ENCODE data around the gene TAC4. TPM values are rescaled to one million over a fixed set of nuclear protein-coding genes. Genes with fewer than 3 reads are reported as not detected.

TAC4 gene
- total RNA-seq, 1 donor from 2014 or later = not detected

DNA sequence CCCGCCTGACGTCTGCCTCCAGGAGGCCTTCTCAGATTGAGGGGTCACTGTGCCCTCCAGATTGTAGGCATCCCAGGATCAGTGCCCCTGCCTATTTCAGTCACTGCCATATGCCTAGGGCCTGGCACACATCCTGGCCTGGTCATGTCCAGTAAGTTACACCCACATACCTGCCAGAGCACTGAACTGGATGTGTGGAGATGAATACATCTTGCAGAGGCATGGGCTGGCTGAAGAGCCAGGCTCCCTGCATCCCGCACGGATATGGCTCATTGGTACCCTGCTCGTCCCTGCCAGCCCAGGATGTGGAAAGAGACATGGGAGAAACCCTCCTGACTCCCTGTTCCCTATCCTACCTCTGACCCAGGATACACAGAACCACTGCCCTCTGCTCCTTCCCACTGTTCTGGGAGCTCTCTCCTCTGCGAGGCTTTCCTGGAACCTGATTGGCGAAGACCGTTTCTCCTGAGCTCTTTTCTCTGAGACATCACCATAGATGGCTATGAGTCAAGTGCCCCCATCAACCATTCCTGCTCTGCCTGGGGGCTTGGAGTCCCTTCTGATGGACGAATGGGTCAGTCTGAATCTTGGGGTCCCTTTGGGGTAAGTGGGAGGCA is 40.0 kb upstream of the TAC4 start:
- Mint-ChIP-seq H3K27ac (ENCODE audit: unreplicated experiment) (no peak overlapping the region), H3K4me3 (ENCODE audit: unreplicated experiment) (no peak overlapping the region), H3K36me3 (ENCODE audit: unreplicated experiment) (no peaks in the 10 kb centered on the region), H3K4me1 (ENCODE audit: low read depth, unreplicated experiment) (peaks cover 7% of the 10 kb centered on the region), H3K27me3 (ENCODE audit: unreplicated experiment) (peaks cover 11% of the 10 kb centered on the region), H3K9me3 (ENCODE audit: unreplicated experiment) (no peaks in the 10 kb centered on the region)
- TF ChIP-seq, protein P1, sequence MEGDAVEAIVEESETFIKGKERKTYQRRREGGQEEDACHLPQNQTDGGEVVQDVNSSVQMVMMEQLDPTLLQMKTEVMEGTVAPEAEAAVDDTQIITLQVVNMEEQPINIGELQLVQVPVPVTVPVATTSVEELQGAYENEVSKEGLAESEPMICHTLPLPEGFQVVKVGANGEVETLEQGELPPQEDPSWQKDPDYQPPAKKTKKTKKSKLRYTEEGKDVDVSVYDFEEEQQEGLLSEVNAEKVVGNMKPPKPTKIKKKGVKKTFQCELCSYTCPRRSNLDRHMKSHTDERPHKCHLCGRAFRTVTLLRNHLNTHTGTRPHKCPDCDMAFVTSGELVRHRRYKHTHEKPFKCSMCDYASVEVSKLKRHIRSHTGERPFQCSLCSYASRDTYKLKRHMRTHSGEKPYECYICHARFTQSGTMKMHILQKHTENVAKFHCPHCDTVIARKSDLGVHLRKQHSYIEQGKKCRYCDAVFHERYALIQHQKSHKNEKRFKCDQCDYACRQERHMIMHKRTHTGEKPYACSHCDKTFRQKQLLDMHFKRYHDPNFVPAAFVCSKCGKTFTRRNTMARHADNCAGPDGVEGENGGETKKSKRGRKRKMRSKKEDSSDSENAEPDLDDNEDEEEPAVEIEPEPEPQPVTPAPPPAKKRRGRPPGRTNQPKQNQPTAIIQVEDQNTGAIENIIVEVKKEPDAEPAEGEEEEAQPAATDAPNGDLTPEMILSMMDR (IDR thresholded peaks at IDR 0.05; ENCODE audit: partially characterized antibody, unreplicated experiment) = no peak
- no peak for DNase-seq

DNA sequence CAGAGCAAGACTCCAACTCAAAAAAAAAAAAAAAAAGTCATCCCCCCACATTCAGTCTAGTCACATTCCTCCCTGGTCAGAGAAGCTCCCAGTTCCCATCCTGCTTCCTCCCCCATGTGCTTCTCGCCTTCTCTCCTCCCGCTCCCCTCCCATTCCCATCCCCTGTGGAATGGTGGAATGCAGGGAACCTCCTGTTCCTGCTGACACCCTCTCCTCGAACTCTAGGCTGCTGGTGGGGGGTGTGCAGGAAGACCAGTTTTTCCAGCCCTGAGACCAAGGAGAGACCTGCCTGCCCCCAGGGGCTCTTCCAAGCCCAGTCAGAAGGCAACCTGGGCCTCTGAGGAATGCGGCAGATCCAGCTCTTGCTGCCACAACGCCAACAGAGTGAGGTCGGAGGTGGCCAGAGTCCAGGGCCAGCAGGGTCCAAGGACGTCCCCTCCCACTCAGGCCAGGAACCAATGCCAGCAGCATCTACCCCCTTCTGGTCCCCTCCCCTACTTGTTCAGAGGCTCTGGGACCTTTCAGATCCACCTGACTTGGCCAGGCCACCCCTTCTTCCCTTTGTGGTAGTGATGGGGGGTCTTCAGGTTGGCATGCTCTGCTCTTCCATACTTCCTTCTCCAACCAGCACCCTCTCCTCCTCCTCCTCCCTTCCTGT is 39.3 kb upstream of the TAC4 start:
- no peak overlapping the region for H3K4me3 Mint-ChIP-seq (ENCODE audit: unreplicated experiment)
- peaks cover 11% of the 10 kb centered on the region for H3K27me3 Mint-ChIP-seq (ENCODE audit: unreplicated experiment)
- H3K36me3 Mint-ChIP-seq (ENCODE audit: unreplicated experiment) = no peaks in the 10 kb centered on the region
- TF ChIP-seq, protein P1 (IDR thresholded peaks at IDR 0.05; ENCODE audit: partially characterized antibody, unreplicated experiment) = no peak
- H3K9me3 Mint-ChIP-seq (ENCODE audit: unreplicated experiment) = no peaks in the 10 kb centered on the region
- no peak for DNase-seq
- H3K4me1 Mint-ChIP-seq (ENCODE audit: low read depth, unreplicated experiment) = peaks cover 10% of the 10 kb centered on the region
- H3K27ac Mint-ChIP-seq (ENCODE audit: unreplicated experiment) = no peak overlapping the region

DNA sequence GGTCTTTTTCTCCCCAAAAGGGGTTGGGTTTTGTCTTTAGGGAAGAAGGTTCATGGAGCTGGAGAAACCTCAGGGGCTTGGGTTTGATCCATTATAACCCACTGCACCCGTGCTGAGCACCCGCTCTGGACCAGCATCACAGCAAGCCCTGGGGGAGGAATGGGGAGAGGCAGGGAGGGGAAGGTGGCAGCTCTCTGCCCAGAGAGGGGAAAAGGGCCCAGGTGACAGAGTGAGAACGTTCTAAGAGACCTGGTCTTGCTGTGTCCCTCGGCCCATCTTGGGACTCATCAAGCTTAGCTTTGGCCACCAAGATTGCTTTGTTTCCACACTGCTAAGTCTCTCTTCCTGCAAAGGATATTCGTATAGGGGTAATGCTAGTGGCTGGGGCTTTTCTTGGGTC is 38.2 kb upstream of the TAC4 start:
- H3K4me1 Mint-ChIP-seq (ENCODE audit: low read depth, unreplicated experiment) = peaks cover 10% of the 10 kb centered on the region
- no peak overlapping the region for H3K27ac Mint-ChIP-seq (ENCODE audit: unreplicated experiment)
- H3K27me3 Mint-ChIP-seq (ENCODE audit: unreplicated experiment) = peaks cover 11% of the 10 kb centered on the region
- no peaks in the 10 kb centered on the region for H3K36me3 Mint-ChIP-seq (ENCODE audit: unreplicated experiment)
- DNase-seq = no peak
- TF ChIP-seq, protein P1 (IDR thresholded peaks at IDR 0.05; ENCODE audit: partially characterized antibody, unreplicated experiment) = no peak
- H3K9me3 Mint-ChIP-seq (ENCODE audit: unreplicated experiment) = no peaks in the 10 kb centered on the region
- no peak overlapping the region for H3K4me3 Mint-ChIP-seq (ENCODE audit: unreplicated experiment)

DNA sequence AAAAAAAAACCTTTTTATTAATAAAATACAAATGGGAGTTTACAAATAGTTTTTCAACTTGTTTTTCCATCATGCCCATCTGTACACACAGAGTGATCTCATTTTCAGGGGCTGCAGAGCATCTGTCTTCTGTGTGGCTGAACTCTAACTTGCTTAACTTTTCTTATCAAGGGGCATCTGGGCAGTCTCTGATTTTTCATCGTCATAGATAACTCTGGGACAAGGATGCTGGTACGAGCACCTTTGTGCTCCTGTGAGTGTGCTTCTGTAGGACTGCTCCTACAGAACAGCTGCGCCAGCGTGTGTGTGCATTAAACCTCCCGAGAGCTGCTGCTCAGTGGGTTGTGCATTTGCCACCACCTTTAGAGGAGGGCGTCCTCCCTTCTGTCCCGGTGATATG is 34.6 kb upstream of the TAC4 start:
- DNase-seq = no peak
- Mint-ChIP-seq H3K36me3 (ENCODE audit: unreplicated experiment) (no peaks in the 10 kb centered on the region), H3K9me3 (ENCODE audit: unreplicated experiment) (peaks cover 2% of the 10 kb centered on the region), H3K4me3 (ENCODE audit: unreplicated experiment) (no peak overlapping the region), H3K4me1 (ENCODE audit: low read depth, unreplicated experiment) (peaks cover 7% of the 10 kb centered on the region), H3K27ac (ENCODE audit: unreplicated experiment) (no peak overlapping the region), H3K27me3 (ENCODE audit: unreplicated experiment) (peaks cover 8% of the 10 kb centered on the region)
- TF ChIP-seq, protein P1 (IDR thresholded peaks at IDR 0.05; ENCODE audit: partially characterized antibody, unreplicated experiment) = no peak

DNA sequence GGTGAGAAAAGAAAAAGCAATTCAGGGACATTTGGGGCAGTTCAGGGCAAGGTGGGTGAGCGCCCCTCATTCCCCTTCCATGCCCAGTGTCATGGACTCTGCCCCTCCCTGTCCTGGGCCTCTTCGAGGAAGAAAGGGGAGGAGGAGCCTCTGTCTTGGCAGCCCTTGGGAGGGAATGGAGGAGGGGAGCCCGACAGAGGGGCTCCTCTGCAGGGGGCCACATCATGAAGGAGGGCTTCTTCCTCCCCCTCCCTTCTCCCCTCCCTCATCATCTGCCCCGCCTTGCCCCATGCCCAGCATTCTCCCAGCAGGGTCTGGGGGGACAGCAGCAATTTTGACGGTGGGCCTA is 33.2 kb upstream of the TAC4 start:
- Mint-ChIP-seq H3K27me3 (ENCODE audit: unreplicated experiment) (peaks cover 10% of the 10 kb centered on the region), H3K27ac (ENCODE audit: unreplicated experiment) (no peak overlapping the region), H3K4me3 (ENCODE audit: unreplicated experiment) (no peak overlapping the region), H3K4me1 (ENCODE audit: low read depth, unreplicated experiment) (peaks cover 7% of the 10 kb centered on the region), H3K36me3 (ENCODE audit: unreplicated experiment) (no peaks in the 10 kb centered on the region), H3K9me3 (ENCODE audit: unreplicated experiment) (peaks cover 2% of the 10 kb centered on the region)
- no peak for DNase-seq
- TF ChIP-seq, protein P1 (IDR thresholded peaks at IDR 0.05; ENCODE audit: partially characterized antibody, unreplicated experiment) = no peak

All from glutamatergic neuron (in vitro differentiated cells).